ENCODE results near the gene KLB.
"Not testable (repeated sequence)": the region's sequence is repeated elsewhere in the genome, so short reads cannot be mapped to it uniquely, and the experiment has no call there.

KLB gene

DNA sequence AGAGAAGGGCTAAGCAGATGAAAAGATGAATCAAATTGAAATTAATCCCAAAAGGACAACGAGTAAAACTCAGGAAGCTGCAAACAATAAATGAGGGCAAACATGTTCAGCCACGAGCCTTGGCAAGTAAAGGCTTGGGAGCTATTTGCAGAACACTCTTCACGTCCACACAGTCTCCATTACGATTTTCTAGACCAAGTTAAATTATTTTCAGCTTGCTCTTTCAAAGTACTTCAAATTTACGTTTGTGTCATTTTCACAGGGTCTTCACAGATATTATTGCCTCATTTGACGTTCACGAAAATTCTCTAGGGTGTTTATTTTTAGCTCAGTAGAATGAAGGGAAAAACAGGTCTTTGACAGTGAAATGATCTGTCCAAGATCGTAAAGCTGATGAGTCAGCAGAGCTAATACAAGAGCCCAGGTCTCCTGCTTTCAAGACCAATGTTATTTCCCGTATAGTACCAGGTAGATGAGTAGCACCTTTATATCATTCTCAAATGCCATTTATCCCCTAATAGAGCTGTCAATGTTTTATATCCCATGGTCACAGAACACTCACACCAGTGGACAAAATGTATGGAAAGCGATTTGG, 20.9 kb downstream of the KLB start:
- DNase-seq = no peak

DNA sequence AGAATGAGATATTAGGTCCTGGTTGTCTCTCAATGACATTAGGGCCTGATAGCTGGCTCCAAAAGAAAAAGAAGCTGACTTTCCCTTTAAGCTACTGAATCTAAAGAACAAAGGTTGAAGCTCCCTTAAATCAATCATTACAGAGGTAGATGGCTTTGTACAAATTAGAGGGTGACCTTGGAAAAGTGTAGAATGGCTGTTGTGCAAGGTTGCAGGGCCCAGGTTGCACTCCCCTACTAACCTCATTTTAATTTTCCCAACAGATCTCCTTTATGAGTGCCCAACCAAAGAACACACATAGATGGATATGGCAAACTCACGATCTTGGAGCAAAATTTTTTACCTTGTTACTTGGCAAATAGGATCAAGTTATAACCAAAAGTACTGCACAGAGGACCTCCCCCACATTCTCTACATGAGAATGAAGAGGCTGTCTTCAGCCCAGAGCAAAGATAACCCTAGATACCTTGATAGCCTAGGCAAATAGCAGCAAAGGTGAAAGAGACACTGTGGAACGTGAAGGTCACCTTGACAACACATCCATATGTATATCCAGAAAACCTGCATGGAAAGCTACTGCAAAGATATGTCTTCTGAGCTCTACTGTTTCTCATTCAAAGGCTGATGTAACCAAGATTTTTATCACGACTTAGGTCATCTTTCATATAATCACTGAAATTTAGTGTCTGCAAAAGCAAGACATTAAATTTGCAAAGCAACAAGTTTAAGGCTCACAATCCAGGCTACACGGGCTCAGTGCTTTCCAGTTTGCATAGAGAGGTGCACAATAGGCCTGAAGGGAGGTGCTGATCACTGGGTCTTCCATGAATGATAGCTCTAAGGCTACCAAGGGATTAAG, 23.0 kb downstream of the KLB start:
- DNase-seq = no peak

DNA sequence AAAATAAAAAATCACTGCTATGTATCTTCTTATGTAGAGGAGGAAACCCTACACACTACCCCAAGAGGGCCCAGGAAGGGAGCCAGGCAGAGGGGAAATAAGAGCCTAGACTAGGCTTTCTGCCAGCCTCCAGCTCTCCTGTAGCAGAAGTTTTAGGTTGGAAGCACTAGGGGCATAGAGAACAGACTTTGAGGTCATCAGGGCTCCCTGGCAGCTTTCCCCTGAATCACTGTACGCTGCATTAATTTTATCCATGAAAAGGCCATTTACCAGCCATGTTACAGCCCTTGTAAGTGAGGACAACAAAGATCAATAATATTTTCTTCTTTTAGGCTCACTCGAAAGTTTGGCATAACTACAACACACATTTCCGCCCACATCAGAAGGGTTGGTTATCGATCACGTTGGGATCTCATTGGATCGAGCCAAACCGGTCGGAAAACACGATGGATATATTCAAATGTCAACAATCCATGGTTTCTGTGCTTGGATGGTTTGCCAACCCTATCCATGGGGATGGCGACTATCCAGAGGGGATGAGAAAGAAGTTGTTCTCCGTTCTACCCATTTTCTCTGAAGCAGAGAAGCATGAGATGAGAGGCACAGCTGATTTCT, 27.3 kb downstream of the KLB start:
- DNase-seq = no peak

DNA sequence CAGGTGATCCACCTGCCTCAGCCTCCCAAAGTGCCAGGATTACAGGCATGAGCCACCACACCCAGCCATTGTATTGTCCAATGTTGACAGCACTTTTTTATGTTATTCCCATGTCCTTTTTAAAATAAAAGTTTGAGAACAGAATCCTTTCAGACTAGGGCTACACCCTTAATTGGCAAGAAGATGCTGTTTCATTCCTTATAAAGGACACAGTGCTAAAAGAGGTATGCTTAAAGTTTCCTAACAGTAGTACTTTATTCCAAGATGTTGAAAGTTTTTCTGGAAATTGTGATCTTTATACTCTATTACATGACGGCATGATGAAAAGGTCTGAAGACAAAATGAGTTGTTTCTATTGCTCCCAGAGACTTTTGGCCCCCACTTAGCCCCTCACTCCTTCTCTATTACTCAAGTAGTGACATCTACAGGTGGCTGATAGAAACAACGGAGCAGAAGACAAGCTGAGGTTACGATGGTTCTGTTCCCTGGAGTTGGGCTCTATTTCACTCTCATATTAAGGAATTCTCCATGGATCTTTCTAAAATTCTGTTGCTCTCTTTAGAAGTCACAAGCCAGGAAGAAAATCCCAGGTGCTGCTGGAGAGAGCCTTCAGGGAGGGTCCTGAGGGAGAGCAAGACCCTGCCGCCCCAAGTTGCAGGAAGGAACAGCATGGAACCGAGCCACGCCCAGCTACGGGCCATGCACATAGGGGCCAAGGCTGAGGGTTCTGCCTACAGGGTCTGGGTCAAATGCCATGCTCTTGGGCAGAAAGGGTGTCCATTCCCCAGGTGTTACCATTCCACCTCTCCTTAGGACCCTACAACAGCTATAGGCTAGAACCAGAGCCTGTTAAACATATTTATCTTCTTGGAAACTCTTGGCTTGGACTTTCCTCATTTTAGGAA, 29.2 kb downstream of the KLB start:
- no peak for DNase-seq

DNA sequence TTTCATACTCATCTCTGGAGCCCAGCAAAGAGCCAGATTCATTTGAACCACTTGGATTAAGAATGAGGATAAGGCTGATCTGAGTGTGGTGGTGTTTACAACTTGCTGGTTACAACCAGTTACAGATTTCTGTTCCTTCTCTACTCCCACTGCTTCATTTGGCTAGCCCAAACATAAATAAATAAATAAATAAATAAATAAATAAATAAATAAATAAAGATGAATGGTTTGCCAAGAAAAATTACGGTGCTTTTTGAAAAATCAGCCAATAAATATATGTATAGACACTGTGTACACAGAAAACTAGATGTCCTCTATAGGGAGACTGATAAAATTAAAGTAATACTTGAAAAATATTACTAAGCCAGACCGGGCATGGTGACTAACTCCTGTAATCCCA, 34.9 kb downstream of the KLB start:
- no peak for DNase-seq

DNA sequence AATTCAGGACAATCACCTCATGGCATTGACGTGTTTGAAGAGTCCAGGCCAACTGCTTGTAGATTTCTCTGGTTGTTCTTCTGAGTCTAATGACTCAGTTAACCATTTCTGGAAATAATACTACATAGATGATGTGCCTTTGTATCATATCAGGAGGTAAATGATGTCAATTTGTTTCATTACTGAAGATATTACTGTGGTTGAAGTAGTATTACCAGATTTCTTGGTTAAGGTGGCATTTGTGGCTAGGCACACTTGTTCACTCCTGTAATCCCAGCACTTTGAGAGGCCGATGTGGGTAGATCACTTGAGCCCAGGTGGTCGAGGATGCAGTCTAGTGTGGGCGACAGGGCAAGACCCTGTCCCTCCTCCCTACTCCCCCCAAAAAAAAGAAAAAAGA, 36.3 kb downstream of the KLB start:
- no peak for DNase-seq

DNA sequence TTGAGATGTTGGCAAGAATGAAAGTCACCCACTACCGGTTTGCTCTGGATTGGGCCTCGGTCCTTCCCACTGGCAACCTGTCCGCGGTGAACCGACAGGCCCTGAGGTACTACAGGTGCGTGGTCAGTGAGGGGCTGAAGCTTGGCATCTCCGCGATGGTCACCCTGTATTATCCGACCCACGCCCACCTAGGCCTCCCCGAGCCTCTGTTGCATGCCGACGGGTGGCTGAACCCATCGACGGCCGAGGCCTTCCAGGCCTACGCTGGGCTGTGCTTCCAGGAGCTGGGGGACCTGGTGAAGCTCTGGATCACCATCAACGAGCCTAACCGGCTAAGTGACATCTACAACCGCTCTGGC, 39.7 kb downstream of the KLB start:
- no peak for DNase-seq

DNA sequence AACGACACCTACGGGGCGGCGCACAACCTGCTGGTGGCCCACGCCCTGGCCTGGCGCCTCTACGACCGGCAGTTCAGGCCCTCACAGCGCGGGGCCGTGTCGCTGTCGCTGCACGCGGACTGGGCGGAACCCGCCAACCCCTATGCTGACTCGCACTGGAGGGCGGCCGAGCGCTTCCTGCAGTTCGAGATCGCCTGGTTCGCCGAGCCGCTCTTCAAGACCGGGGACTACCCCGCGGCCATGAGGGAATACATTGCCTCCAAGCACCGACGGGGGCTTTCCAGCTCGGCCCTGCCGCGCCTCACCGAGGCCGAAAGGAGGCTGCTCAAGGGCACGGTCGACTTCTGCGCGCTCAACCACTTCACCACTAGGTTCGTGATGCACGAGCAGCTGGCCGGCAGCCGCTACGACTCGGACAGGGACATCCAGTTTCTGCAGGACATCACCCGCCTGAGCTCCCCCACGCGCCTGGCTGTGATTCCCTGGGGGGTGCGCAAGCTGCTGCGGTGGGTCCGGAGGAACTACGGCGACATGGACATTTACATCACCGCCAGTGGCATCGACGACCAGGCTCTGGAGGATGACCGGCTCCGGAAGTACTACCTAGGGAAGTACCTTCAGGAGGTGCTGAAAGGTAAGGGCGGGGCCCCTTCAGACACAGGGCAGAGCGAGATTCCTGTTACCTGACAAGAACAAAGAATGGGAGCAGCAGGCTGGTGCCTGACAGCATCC, 40.3 kb downstream of the KLB start:
- DNase-seq = no peak

DNA sequence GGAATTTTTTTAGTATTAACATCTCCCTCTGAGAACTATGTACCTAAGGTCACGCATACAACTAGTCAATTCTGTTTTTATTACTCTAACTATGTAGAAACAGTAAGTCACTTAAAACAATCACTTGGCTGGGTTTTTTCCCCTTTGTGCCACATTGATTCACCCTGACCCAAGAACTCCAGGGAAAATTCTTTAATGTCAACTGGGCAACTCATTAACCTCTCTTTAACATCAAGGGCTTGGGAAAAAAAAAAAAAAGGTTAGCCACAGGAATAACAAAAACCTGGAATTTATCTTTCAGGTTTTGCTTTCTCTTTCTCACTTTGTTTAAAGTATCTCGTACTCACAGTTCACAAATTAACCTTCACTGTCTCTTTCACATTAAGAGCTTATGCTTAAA, 43.9 kb downstream of the KLB start:
- no peak for DNase-seq

DNA sequence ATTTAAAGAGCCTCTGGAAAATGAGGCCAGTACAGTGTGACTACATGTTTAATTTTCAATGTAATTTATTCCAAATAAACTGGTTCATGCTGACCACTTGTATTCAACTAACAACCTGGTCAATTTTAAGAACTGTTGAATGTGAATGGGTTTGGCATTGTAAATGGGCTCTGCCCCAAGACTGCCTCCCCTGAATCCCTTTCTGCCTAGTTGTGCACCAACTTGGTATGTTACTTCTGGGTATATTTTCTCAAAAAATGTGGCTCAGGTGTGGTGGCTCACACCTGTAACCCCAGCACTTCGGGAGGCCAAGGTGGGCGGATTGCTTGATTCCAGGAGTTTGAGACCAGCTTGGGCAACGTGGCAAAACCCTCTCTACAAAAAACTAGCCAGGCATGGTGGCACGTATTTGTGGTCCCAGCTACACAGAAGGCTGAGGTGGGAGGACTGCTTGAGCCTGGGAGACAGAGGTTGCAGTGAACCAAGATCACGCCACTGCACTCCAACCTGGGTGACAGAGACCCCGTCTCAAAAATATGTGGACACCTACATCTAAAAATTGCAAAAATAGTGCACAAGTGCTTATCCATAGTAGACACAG, 44.8 kb downstream of the KLB start:
- no peak for DNase-seq

DNA sequence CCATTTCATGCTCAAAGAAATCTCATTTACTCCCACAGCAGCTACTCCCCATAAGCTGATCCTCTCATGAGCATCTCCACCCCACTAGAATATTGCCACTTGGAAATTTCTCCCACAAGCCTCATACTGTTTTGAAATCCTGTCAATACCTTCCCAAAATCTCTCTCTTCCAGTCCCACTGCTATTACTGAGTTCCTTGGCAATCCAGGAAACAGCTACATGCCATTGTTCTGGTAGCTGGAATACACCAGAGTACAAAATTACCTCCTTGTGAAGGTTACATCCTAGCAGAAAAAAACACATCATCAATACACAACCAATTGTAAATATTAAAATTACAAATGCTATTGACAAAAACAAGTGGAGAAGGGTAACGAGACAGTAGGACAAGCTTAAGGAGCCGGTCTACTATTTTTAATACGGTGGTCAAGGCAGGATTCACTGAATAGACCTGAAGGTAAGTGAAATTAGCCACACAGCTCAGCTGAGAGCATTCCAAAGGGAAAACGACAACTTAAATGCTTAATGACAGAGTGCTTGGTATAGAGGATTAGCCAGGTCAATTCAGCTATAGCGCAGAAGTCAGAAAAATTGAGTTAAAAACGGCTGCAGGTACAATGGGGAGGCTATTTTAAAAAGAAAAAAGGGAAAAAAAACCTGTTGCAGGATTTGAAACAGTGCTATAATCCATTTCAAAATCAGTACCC, 45.6 kb downstream of the KLB start:
- no peak for DNase-seq

DNA sequence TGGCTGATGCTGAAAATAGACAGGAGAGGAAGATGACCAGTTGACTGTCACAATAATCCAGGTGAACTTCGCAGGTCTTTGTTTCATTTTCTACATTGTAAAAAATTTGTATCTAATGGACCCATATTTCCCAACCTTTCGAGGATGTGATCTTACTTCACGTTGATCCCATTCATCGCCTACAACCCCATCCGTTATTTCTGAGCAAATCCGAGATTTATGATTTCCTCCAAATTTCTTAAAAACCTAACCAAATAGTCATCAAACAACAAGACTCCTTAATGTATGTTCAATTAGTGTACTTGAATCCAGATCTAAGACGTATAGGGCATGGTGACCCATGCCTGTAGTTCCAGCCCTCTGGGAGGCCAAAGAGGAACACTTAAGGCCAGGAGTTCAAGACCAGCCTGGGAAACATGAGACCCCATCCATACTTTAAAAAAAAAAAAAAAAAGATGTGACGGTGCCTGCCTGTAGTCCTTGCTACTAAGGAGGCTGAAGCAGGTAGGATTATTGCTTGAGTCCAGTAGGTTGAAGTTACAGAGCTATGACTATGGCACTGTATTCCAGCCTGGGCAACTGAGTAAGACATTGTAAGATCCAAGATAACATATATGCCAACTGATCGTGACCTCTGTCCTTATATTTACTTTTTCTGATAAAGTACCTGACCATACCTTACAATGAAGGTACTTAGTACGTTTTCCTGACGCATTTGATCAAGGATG, 46.3 kb downstream of the KLB start:
- DNase-seq = no peak

DNA sequence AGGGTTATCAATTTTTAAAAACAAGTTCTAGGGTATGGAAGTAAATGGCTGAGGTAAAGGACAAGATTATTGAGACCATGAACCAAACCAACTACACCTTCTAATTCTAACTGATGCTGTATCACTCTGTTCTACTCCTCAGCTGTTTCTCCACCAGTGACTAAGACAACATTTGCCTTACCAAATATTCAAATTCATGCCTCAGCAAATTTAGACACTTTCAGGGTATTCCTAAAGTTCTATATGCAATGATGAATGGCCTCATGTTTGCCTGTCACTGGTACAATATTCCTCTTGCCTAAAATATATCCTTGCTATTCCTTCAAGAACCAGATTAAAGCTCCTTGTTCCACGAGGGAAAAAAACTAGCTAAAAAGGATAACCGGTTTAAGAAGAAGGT, 47.0 kb downstream of the KLB start:
- DNase-seq = no peak

DNA sequence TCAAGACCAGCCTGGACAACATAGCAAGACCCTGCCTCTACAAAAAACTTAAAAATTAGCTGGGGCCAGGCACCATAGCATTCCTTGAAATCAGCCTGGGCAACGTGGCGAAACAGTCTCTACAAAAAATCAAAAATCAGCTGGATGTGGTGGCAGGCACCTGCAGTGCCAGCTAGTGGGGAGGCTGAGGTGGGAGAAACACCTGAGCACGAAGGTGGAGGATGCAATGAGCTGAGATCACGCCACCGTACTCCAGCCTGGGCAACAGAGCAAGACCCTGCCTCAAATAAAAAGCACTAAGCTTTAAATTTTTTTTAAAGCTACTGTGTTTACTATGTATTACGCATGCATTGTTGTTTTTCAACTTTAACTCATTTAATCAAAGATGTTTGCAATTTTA, 48.8 kb downstream of the KLB start:
- no peak for DNase-seq

DNA sequence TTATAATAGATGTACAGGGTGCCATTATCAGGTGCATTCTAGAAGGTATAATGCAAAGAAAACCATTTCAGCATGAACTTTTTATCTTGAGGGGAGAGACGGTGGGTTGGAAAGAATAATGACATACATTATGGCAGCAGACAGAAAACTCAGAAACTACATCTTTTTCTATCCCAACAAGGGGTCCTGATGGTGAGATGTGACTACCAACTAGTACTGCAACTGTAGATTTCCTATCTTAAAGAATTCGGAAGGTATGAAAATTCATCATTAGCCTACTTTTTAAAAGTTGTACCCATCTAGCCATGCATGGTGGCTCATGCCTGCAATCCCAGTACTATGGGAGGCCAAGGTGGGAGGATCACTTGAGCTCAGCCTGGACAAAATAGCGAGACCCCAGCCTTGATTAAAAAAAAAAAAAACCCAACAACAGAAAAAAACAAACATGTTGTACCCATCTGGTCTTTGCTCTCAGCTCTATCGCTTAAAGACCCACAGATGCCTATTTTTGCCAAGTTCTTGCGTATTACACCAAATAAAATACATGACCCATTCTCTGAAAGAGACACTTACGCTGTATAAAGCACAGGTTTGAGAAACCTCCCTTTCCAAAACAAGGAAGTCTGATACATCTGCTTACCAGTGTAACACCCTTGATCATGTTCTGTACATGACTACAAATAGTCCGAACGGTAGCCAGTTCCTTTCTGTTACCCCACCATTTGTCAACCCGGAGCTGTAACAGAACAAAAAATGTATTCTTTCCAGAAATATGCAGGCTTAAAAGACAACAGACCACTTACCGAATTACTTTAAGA, 50.4 kb downstream of the KLB start:
- DNase-seq = no peak

DNA sequence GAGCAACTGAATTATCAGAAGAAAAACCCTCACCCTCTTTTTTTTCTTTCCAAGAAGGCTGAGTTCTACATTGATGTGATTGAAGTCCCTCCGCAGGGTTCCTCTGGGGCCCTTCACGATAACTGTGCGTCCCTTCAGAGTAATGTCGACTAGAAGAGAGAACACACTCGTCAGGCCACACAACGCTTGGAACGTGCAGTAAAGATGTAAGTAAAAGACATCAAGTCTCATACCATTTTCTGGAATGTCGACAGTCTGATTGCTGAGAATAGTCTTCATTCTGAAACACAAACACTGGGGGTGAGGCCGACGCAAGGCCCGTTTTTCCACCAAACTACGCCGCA, 51.4 kb downstream of the KLB start:
- DNase-seq = not testable (repeated sequence)

DNA sequence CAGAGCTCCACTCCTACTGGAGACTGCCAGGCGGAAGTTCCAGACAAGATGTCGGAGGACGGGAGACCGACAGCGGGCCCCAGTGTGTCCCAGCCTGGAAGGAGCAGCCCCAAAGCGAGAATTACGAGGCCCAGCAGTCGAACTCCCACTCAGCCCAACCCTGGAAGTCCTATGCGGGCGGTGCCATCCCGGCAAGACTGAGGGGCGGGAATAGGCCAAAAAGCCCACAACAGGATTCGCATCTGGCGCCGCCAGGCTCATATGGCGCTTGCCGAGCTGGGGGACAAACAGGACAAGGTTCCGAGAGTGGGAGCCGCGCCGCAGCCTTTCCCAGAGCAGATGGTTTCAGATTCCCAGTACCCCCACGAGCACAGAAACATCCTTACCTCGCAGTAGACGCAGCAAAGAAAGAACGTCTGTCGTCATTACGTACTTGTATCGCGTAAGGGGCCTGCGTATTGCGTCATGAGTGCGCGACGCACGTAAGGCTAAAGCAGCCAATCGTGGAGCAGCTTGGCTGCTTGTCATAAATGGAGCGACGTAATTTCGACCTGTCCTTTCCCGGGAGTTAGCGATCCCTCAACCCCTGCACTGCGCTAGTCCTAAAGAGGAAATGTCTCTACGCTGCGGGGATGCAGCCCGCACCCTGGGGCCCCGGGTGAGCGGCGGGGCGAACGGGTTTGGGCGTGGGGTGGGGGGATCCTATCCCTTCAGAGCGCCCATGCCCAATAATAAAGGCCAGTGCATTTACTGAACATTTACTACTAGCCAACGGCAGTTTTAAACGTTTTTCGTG, 52.0 kb downstream of the KLB start, which contains the start of the genes LIAS and RPL9:
Gene LIAS (plus strand): TSS at position 552 of the 796 bp plus-strand sequence. CDS start 62 bp downstream, at position 614.
Gene RPL9 (minus strand): TSS at position 418 of the 796 bp plus-strand sequence. CDS start 483 bp downstream, outside the sequence.
- DNase-seq = peak; percentile 79

DNA sequence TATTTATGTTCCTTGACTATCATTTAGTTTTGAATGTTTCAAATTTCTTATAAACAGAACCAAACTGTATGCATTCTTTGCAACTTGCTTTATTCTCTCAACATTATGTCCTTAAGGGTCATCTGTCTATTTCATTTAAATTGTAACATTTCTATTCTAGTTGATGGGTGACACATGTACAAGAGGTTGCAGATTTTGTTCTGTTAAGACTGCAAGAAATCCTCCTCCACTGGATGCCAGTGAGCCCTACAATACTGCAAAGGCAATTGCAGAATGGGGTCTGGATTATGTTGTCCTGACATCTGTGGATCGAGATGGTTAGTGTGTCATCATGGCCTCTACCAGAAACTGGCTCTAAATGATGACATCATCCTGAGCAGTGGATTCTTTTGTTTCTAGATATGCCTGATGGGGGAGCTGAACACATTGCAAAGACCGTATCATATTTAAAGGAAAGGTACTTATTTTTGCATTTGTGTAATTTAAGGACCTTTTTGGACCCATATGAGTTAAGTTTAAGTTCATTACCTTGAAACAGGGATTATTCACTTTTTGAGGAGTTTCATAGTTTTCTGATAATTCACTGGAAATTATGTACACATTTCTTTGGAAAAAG, 58.3 kb downstream of the KLB start:
- DNase-seq = no peak
